ENCODE measurements around the gene FNDC10.
"Not testable (repeated sequence)": the region's sequence is repeated elsewhere in the genome, so short reads cannot be mapped to it uniquely, and the experiment has no call there.

FNDC10 gene

GRCh38 chr1:1599935-1600860 lies at the start of gene FNDC10:
TSS of gene FNDC10 (minus strand) at chr1:1600135. CDS start at chr1:1600015, 120 bp downstream.
- peak within 1 kb of the TSS; percentile 68 for H3K4me3 ChIP-seq (ENCODE audit: low read depth, low read length)
- no peaks in the 10 kb centered on the region for H3K36me3 ChIP-seq (ENCODE audit: control insufficient read depth, insufficient read depth, low read length)
- no peak within 1 kb of the TSS for H3K27ac ChIP-seq (ENCODE audit: low read depth, low read length)
- H3K9me3 ChIP-seq (ENCODE audit: control insufficient read depth, insufficient read depth, low read length), result no peaks in the 10 kb centered on the region
- no peak within 1 kb of the TSS for H3K9ac ChIP-seq (ENCODE audit: low read depth, low read length)
- peaks cover 50% of the 10 kb centered on the region for H3K27me3 ChIP-seq (ENCODE audit: control insufficient read depth, insufficient read depth, low read length)
- H3K4me1 ChIP-seq (ENCODE audit: control insufficient read depth, insufficient read depth, low read length), result peaks cover 5% of the 10 kb centered on the region; the same call in 1 of the 2 replicates

GRCh38 chr1:1648265-1648664 lies 48.3 kb upstream of the FNDC10 start:
- not testable (repeated sequence) for H3K27me3 ChIP-seq (ENCODE audit: control insufficient read depth, insufficient read depth, low read length); H3K4me1 ChIP-seq (ENCODE audit: control insufficient read depth, insufficient read depth, low read length); H3K9ac ChIP-seq (ENCODE audit: low read depth, low read length); H3K9me3 ChIP-seq (ENCODE audit: control insufficient read depth, insufficient read depth, low read length); H3K4me3 ChIP-seq (ENCODE audit: low read depth, low read length); H3K27ac ChIP-seq (ENCODE audit: low read depth, low read length)
- H3K36me3 ChIP-seq (ENCODE audit: control insufficient read depth, insufficient read depth, low read length), result peaks cover 55% of the 10 kb centered on the region

- not testable (repeated sequence) for H3K4me3 ChIP-seq (ENCODE audit: low read depth, low read length); H3K4me1 ChIP-seq (ENCODE audit: control insufficient read depth, insufficient read depth, low read length)
- H3K36me3 ChIP-seq (ENCODE audit: control insufficient read depth, insufficient read depth, low read length), result peaks cover 54% of the 10 kb centered on the region
Observed at GRCh38 chr1:1647567-1648241, 47.8 kb upstream of the FNDC10 start.

GRCh38 chr1:1646326-1646725 lies 46.4 kb upstream of the FNDC10 start:
- H3K9me3 ChIP-seq (ENCODE audit: control insufficient read depth, insufficient read depth, low read length); H3K9ac ChIP-seq (ENCODE audit: low read depth, low read length); H3K27me3 ChIP-seq (ENCODE audit: control insufficient read depth, insufficient read depth, low read length); H3K27ac ChIP-seq (ENCODE audit: low read depth, low read length); H3K4me3 ChIP-seq (ENCODE audit: low read depth, low read length); H3K4me1 ChIP-seq (ENCODE audit: control insufficient read depth, insufficient read depth, low read length): not testable (repeated sequence)
- peaks cover 41% of the 10 kb centered on the region for H3K36me3 ChIP-seq (ENCODE audit: control insufficient read depth, insufficient read depth, low read length)

More at GRCh38 chr1:1647567-1648241, 47.8 kb upstream of the FNDC10 start:
- H3K9ac ChIP-seq (ENCODE audit: low read depth, low read length); H3K27ac ChIP-seq (ENCODE audit: low read depth, low read length); H3K9me3 ChIP-seq (ENCODE audit: control insufficient read depth, insufficient read depth, low read length); H3K27me3 ChIP-seq (ENCODE audit: control insufficient read depth, insufficient read depth, low read length): not testable (repeated sequence)

GRCh38 chr1:1640711-1641461 lies 41.0 kb upstream of the FNDC10 start:
- not testable (repeated sequence) for H3K4me1 ChIP-seq (ENCODE audit: control insufficient read depth, insufficient read depth, low read length); H3K27ac ChIP-seq (ENCODE audit: low read depth, low read length); H3K9ac ChIP-seq (ENCODE audit: low read depth, low read length); H3K4me3 ChIP-seq (ENCODE audit: low read depth, low read length); H3K27me3 ChIP-seq (ENCODE audit: control insufficient read depth, insufficient read depth, low read length); H3K9me3 ChIP-seq (ENCODE audit: control insufficient read depth, insufficient read depth, low read length)
- peaks cover 14% of the 10 kb centered on the region for H3K36me3 ChIP-seq (ENCODE audit: control insufficient read depth, insufficient read depth, low read length)

- not testable (repeated sequence) for H3K4me1 ChIP-seq (ENCODE audit: control insufficient read depth, insufficient read depth, low read length); H3K4me3 ChIP-seq (ENCODE audit: low read depth, low read length); H3K27me3 ChIP-seq (ENCODE audit: control insufficient read depth, insufficient read depth, low read length); H3K27ac ChIP-seq (ENCODE audit: low read depth, low read length); H3K9me3 ChIP-seq (ENCODE audit: control insufficient read depth, insufficient read depth, low read length); H3K9ac ChIP-seq (ENCODE audit: low read depth, low read length)
- H3K36me3 ChIP-seq (ENCODE audit: control insufficient read depth, insufficient read depth, low read length), result peaks cover 14% of the 10 kb centered on the region
Observed at GRCh38 chr1:1640081-1640480, 40.1 kb upstream of the FNDC10 start.

GRCh38 chr1:1639368-1639767 lies 39.4 kb upstream of the FNDC10 start:
- not testable (repeated sequence) for H3K27ac ChIP-seq (ENCODE audit: low read depth, low read length); H3K9ac ChIP-seq (ENCODE audit: low read depth, low read length); H3K27me3 ChIP-seq (ENCODE audit: control insufficient read depth, insufficient read depth, low read length); H3K4me3 ChIP-seq (ENCODE audit: low read depth, low read length); H3K9me3 ChIP-seq (ENCODE audit: control insufficient read depth, insufficient read depth, low read length); H3K4me1 ChIP-seq (ENCODE audit: control insufficient read depth, insufficient read depth, low read length)
- peaks cover 14% of the 10 kb centered on the region for H3K36me3 ChIP-seq (ENCODE audit: control insufficient read depth, insufficient read depth, low read length)

GRCh38 chr1:1638528-1638927 lies 38.6 kb upstream of the FNDC10 start:
- not testable (repeated sequence) for H3K27ac ChIP-seq (ENCODE audit: low read depth, low read length); H3K9ac ChIP-seq (ENCODE audit: low read depth, low read length); H3K27me3 ChIP-seq (ENCODE audit: control insufficient read depth, insufficient read depth, low read length); H3K4me3 ChIP-seq (ENCODE audit: low read depth, low read length); H3K4me1 ChIP-seq (ENCODE audit: control insufficient read depth, insufficient read depth, low read length); H3K9me3 ChIP-seq (ENCODE audit: control insufficient read depth, insufficient read depth, low read length)
- H3K36me3 ChIP-seq (ENCODE audit: control insufficient read depth, insufficient read depth, low read length), result peaks cover 14% of the 10 kb centered on the region

GRCh38 chr1:1637479-1637875 lies 37.5 kb upstream of the FNDC10 start:
- peaks cover 14% of the 10 kb centered on the region for H3K36me3 ChIP-seq (ENCODE audit: control insufficient read depth, insufficient read depth, low read length)
- H3K4me1 ChIP-seq (ENCODE audit: control insufficient read depth, insufficient read depth, low read length), result not testable (repeated sequence)

GRCh38 chr1:1636621-1637478 lies 36.9 kb upstream of the FNDC10 start:
- peaks cover 14% of the 10 kb centered on the region for H3K36me3 ChIP-seq (ENCODE audit: control insufficient read depth, insufficient read depth, low read length)
- H3K9me3 ChIP-seq (ENCODE audit: control insufficient read depth, insufficient read depth, low read length); H3K4me3 ChIP-seq (ENCODE audit: low read depth, low read length); H3K4me1 ChIP-seq (ENCODE audit: control insufficient read depth, insufficient read depth, low read length); H3K27me3 ChIP-seq (ENCODE audit: control insufficient read depth, insufficient read depth, low read length); H3K9ac ChIP-seq (ENCODE audit: low read depth, low read length); H3K27ac ChIP-seq (ENCODE audit: low read depth, low read length): not testable (repeated sequence)

More at GRCh38 chr1:1637479-1637875, 37.5 kb upstream of the FNDC10 start:
- not testable (repeated sequence) for H3K27me3 ChIP-seq (ENCODE audit: control insufficient read depth, insufficient read depth, low read length); H3K9me3 ChIP-seq (ENCODE audit: control insufficient read depth, insufficient read depth, low read length); H3K27ac ChIP-seq (ENCODE audit: low read depth, low read length); H3K4me3 ChIP-seq (ENCODE audit: low read depth, low read length); H3K9ac ChIP-seq (ENCODE audit: low read depth, low read length)

Data from HUES48 (cell line).